Fibroblast of lung (primary cell): Measurements from ENCODE around the gene ASPHD2.

Source experiments
- CTCF ChIP-seq, 2 donors: IDR thresholded peaks in 1 of 2; conservative IDR thresholded peaks in 1 of 2; 1 replicate in 1 of 2; 2 replicates in 1 of 2; pipeline ENCODE4 v1.5.1; 2011 to 2012; ENCODE audit warnings: low read length in 2 of 2, control low read depth in 1 of 2, inconsistent platforms in 1 of 2, low read depth in 1 of 2, mild to moderate bottlenecking in 1 of 2
- EZH2 ChIP-seq: IDR thresholded peaks from 2 replicates; pipeline ENCODE4 v1.5.1; 2012; ENCODE audit warnings: low read length, control low read depth, mild to moderate bottlenecking; ENCODE audit errors: missing control alignments

GRCh38 chr22:26418620-26419019 is 10.4 kb upstream of the ASPHD2 start:
- no peak for TF ChIP-seq CTCF (conservative IDR thresholded peaks at IDR 0.05 in 1 of 2, IDR thresholded peaks at IDR 0.05 in 1 of 2; ENCODE audit: low read depth in 1 of 2, low read length in 2 of 2)
- TF ChIP-seq EZH2 = no peak
